ENCODE data around the gene TMEM167A.
A peak's percentile ranks its signal among the peaks of the same experiment; 100 is the strongest.
"Not testable (repeated sequence)": the region's sequence is repeated elsewhere in the genome, so short reads cannot be mapped to it uniquely, and the experiment has no call there.

TMEM167A gene

DNA sequence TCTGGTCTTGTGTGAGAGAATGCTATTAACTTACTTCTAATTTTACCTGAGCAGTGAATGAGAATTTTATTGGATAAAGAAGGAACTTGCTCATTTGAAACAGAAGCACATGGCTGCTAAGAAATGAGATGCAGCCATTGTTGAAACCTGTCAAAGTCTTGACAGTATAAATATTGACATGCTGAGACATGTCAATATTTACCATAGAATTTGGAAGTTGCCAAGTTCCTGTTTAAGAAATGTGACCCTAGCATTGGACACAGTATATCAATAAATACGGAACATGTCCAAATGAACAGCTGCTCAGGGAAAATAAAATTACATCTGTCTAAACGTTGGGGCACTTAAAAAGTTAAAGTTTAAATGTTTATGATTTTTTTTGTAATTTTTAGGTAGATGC is 7.9 kb upstream of the TMEM167A start:
- no peak for DNase-seq (ENCODE audit: low read depth)

- DNase-seq (ENCODE audit: low read depth), result no peak
Observed at GRCh38 chr5:83084336-83084735, 7.1 kb upstream of the TMEM167A start.

GRCh38 chr5:83082750-83083149 is 5.6 kb upstream of the TMEM167A start:
- DNase-seq (ENCODE audit: low read depth), result no peak

DNA sequence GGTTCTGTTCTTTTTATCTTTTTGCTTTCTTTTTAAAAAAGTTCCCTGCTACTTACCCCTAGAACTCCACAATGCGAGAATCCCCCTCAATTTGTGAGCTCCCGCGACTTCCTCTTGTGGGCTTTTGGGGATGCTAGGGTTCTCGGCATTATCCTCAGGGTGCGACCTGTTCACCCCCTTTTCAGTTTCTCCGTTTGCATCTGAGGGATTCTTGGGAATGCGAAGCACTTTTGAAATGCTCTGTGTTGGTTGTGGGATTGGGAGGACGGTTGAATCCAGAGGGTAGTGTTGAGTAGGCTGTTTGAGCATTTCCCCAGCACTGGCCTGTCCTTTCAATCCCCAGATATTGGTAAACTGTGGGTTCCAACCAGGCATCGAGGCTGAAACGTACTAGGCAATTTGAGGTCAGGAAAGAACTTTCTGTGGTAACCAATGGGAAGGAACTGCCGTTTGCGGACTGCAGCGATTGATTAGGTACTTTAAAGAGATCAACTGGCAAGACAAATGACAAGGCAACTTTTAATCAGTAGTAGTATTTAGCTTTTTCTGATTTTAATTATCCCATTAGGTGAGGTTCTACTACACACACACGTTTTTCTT is 568 bp upstream of the TMEM167A start:
- DNase-seq (ENCODE audit: low read depth), result peak; percentile 22

DNA sequence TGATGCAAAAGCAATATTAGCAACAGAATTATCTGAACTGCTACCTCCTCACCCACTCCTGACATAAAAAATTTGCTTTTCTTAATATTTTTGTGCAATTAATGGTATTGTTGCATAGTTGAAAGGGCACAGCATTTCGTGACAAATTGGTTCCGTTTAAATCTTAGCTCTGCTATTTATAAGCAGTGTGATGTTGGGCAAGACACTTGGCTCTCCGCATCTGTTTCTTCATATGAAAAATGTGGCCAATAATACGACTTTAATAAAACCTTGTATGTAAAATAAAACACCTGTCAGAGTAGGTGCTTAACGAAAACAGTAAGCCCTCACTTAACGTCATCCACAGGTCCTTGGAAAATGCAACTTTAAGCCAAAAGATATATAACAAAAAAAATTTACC is 4.2 kb downstream of the TMEM167A start:
- no peak for DNase-seq (ENCODE audit: low read depth)

GRCh38 chr5:83071286-83072051 is 5.7 kb downstream of the TMEM167A start:
- DNase-seq (ENCODE audit: low read depth), result no peak

GRCh38 chr5:83069096-83069799 is 7.9 kb downstream of the TMEM167A start:
- no peak for DNase-seq (ENCODE audit: low read depth)

DNA sequence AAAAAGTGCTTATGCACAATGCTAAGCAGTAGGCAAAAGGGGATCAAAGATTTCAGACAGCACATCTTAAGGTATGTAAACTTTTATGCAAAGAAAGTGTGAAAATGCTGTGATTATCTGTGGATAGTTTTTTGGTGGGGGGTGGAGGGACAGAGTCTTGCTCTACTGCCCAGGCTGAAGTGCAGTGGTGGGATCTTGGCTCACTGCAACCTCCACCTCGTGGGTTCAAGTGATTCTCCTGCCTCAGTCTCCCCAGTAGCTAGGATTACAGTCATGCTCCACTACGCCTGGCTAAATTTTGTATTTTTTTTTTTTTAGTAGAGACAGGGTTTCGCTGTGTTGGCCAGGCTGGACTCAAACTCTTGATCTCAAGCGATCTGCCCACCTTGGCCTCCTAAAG is 9.8 kb downstream of the TMEM167A start:
- not testable (repeated sequence) for DNase-seq (ENCODE audit: low read depth)

DNA sequence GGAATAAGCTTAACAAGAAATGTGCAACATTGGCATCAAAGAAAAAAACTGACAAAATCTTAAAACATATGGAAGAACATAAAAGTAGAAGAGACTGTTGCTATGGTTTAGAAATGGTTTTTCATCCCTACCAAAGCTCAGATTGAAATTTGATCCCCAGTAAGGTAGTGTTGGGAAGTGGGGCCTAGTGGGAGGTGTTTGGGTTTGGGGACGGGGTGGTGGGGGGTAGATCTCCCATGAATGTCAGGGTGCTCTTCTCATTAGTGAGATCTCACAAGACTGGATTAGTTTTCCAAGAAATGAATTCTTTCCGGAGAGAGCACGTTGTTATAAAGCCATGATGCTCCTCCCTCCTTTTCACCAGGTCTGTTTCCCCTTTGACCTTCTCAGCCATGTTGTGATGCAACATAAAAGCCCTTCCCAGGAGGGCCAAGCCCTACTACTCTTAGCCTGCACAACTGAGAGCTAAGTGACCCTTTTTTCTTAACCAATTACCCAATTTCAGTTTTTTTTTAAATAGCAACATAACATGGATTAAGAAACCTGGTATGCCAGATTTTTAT is 10.6 kb downstream of the TMEM167A start:
- DNase-seq (ENCODE audit: low read depth), result no peak

DNA sequence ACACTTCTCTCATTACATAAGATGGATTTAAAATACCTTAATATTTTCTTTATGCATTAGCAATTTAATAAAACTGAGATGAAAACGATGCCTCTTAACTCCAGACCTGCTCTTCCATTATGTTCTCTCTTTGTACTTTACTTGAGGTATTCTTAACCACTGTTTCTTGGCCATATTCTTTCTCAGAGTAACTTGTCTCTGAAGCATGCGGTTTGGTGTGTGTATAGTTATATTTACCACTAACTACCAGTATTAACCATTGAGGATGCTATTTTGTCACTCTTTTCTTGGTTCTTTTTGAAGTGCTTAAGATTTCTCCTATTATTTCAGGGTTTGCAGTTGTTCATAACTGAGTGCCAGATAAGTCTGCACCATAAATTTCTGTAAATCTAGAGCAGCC is 17.9 kb downstream of the TMEM167A start:
- DNase-seq (ENCODE audit: low read depth), result no peak

GRCh38 chr5:83058726-83059125 is 18.5 kb downstream of the TMEM167A start:
- DNase-seq (ENCODE audit: low read depth), result no peak

GRCh38 chr5:83055166-83055565 is 22.0 kb downstream of the TMEM167A start:
- no peak for DNase-seq (ENCODE audit: low read depth)

GRCh38 chr5:83050723-83051340 is 26.4 kb downstream of the TMEM167A start:
- no peak for DNase-seq (ENCODE audit: low read depth)

DNA sequence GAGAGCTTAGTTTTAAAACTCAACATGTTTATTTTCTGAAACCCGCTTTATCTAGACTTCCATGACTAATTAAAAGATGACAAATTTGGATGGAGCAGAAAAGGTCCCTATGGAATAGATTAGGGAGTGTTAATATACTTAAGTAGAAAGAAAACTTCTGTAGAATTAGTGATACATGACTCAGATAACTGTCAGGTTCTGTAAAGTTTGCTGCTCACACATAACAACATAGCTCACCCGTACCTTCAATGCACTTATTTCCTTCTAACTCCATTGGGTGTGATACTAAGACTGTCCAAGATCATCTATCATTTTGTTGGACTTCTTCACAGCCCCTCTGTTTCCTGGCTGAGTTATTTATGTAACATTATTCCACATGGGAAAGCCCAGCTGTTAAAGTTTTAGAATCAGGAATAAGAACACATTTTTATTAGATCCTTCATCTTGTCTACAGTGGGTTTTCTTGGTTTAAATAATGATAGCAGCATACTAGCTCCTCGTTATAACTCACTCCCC is 27.8 kb downstream of the TMEM167A start:
- DNase-seq (ENCODE audit: low read depth), result no peak

GRCh38 chr5:83048811-83049210 is 28.4 kb downstream of the TMEM167A start:
- DNase-seq (ENCODE audit: low read depth), result no peak

DNA sequence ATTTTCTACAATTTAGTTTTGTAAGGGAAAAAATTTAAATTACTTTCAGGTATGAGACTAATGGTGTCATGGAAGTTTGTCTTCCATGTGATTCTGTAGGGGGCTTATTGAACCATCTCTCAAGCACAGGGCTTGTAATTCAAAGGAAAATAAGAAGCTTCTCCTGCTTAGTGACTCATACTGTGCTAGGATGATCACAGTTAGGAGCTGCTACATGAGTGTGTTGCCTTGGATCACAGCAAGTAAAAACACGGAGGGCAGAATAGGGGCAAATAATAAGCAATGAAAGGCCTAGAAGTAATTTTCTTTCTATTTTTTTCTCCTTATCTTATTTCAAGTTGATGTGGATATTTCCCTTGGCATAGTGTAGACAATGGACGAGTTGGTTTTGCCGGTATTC is 28.9 kb downstream of the TMEM167A start:
- no peak for DNase-seq (ENCODE audit: low read depth)

DNA sequence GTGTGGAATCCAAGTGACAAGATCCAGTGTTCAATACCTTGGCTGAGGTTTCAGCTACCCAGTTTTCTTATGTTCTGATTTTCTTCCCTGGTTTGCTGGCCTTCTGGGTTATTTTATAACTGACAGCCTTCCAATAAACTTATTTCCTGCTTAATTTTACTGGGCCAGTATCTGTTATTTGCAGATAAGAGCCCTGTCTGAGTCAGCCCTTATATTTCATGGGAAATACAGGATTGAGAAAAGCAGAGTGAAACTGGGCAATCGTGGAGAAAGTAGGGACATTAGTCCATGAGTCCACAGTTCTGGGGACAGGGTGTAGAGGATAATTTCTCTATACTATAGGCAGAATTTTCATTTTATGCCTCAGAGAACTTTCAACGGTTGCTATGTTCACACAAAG is 32.3 kb downstream of the TMEM167A start:
- DNase-seq (ENCODE audit: low read depth), result no peak

DNA sequence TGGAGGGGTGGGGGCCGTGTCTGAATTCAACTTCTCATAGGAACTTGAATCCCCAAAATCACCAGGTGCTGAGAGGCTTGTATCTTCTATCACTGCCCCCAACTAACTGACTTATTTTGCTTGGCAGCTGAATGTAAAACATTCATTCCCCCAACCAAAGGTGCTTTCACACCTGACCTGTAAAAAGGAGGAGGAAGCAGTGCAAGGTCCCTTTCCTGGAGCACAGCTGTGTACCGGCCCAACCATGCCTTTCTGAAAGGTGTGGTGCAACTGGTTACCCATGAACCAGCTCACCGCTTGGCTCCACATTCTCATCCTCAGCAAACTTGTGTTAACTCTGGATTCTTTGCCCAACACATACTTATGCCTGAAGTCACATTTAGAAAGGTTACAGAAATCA is 34.7 kb downstream of the TMEM167A start:
- DNase-seq (ENCODE audit: low read depth), result no peak

DNA sequence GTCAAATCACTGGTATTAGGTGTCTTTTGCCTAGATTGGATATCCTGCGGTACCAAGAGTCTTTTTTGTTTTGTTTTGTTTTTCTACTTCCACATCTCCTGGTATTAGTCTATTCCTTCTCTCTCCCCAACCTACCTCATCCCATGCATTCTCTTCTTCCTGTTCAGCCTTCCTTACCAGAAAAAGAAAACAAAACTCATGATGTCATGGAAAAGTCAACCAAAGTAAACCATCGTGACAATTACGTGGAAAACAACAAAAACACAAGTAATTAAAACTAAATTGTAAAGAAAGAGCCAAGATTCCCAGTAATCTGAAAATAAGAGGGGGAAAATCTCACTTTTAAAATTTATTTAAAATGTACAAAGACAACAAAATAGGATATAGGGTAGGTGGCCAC is 38.3 kb downstream of the TMEM167A start:
- no peak for DNase-seq (ENCODE audit: low read depth)

DNA sequence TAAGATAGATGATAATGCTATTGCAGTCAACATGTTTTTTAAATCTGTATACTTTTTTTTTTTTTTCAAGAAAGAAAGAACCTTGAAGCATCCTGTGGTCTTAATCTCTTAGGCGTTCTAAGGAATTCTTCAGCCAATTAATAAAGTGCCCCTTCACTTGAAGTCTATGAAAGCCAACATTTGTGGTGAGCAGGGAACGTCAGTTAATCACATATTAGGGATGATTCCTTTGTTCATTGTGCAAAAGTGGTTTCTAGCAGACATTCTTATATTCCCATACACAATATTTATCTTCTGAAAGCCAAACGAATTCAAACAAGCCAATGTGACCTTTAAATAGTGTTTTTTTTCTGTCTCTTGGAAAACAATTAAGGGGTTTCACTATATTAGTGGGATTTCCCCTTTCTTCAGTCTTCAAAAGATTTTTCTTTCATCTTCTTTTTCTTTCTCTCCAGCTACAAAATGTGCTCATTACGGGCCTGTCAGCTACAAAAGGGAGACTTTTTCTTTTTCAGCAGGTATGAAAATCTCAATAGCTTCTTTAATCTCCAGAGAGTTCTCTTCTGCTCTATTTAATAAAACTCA is 40.1 kb downstream of the TMEM167A start:
- DNase-seq (ENCODE audit: low read depth), result no peak

DNA sequence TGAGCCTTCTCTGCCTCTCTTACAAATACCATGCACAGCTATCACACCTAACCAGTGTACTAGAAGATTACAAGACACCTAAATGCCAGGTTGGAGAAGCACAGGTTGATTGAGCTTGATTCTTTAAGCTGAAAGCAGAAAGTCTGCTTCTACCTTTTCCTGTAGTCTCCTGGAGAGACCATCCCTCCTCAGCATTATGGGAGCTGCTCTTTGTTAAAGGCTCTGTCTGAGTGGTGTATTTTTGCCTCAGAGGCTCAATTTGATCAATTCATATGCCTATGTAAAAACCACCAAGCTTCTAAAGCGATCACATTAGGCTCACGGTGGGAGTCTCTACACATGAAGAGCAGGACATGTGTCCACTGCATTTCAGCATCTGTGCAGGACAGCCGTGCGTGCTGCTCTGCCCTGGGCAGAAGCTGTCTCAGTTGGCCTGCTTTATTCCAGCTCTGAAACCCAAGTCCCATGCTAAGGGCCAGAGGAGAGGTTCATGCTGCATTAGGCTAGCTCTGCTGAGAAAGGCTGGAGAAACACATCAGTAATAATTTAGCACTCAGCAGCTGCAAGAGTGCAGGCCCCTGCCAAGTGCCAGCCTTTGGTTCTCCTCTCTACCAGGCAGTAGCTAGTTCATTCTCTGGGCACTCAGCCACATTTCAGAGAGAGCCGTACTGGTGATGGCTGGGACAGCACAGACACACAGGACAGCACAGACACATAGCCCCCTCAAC is 41.7 kb downstream of the TMEM167A start:
- DNase-seq (ENCODE audit: low read depth), result no peak
